Activated CD4-positive, alpha-beta T cell treated with anti-CD3 and anti-CD28 coated beads, Interleukin-2, amount 50 U/mL, for 24 hours (primary cell): Measurements from ENCODE around the gene SPNS3.

ENCODE experiments used
- DNase-seq, 2 donors: peaks; one replicate each; pipeline ENCODE4 v3.0.0-alpha.2; 2020; ENCODE audit warnings: low read depth in 1 of 2, low spot score in 1 of 2

SPNS3 gene, protein sequence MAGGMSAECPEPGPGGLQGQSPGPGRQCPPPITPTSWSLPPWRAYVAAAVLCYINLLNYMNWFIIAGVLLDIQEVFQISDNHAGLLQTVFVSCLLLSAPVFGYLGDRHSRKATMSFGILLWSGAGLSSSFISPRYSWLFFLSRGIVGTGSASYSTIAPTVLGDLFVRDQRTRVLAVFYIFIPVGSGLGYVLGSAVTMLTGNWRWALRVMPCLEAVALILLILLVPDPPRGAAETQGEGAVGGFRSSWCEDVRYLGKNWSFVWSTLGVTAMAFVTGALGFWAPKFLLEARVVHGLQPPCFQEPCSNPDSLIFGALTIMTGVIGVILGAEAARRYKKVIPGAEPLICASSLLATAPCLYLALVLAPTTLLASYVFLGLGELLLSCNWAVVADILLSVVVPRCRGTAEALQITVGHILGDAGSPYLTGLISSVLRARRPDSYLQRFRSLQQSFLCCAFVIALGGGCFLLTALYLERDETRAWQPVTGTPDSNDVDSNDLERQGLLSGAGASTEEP

DNA sequence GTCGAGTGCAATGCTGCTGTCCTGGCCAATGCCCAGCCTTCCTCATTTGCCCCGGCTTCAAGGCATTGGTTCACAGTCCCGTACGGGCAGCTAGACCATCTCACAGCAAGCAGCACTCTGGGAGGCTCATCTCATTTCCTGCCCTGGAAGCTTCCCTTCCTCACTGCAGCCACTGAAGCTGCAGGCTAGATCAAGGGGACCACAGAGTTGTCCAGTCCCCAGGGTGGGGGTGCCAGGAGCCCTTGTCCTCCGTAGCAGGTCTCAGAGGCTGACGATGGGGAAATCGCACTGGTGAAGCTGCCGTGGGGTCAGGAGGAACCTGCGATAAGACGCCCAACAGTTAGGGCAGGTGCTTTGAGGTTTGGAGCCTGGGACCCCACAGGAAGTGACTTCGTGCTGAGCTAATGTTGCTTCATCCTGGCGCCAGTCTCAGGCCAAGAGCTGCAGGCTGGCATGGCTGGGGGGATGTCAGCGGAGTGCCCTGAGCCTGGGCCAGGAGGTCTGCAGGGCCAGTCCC, at the start of gene SPNS3:
Gene SPNS3 (plus strand): TSS at position 426 of the 517 bp plus-strand sequence. CDS start 28 bp downstream, at position 454.
- peak; percentile 11 for DNase-seq

DNA sequence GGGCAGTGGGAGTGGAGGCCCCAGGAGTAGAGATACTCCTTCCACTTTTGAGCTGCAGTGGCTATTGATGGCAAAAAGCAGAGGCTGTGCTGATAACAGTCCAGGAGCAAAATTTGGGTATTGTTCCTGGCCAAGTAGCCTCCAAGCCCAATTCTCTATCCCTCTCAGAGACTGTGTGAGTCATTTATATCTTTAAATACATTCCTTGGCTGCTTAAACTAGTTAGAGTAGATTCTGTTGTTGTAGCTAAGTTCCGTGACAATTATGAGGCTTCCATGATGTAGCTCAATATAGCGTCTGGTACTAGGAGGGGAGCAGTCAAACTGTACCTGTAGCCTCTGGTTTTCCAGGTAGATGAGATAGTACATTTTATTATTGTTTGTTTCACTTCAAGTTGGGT, 47.3 kb upstream of the SPNS3 start:
- no peak for DNase-seq

DNA sequence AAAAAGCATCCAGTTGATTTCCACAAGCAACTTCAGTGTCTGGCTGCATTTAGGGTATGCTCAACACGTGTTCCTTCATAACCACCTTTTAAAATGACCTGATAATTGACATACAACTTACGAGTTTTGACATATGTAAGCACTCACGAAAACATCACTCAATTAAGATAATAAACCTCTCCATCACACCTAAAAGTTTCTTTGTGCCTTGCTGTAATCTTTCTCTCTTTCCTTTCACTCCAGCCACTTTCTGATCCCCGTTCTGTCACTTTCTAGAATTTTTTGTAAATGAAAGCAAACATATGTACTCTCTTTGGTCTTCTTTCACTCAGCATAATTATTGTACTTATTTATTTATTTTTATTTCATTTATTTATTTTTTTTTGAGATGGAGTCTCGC, 46.6 kb upstream of the SPNS3 start:
- no peak for DNase-seq

DNA sequence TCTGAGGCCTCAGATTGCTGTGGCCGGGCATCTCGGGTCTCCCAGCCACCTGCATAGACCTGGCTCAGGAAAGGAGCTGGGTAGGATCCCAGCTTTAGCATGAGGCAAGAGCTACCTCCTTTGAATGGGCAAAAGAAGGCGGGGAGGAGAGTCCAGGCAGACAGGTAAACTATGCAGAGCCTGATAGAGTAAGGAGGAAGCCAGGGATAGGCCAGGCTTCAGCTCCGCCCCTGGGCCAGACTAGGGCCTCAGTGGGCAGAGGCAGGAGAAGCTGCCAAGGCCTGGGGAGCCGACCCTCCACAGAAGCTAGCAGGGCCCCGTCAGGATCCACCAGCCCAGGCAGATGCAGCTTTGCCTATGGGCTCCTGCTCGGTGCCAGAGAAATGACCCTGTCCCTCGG, 44.7 kb upstream of the SPNS3 start:
- DNase-seq: no peak

DNA sequence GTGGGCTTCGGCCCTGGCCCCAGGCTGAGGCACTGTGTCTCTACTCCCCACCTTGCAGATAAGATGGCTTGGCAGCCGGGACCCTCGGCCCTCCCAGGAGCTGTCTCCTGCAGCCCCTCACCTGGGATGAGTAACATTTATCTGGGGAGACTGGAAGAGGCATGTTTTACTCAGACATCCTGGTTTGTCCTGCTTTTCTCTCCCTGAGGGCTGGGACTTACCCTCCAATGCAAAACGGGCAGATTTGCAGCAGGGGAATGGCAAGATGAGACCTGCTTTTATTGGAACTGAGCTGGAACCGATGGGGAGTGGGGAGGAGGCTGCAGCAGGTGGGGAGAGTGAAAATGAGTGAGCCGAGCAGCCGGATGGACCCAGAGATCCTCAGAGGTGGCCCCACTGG, 39.9 kb upstream of the SPNS3 start:
- DNase-seq: no peak

DNA sequence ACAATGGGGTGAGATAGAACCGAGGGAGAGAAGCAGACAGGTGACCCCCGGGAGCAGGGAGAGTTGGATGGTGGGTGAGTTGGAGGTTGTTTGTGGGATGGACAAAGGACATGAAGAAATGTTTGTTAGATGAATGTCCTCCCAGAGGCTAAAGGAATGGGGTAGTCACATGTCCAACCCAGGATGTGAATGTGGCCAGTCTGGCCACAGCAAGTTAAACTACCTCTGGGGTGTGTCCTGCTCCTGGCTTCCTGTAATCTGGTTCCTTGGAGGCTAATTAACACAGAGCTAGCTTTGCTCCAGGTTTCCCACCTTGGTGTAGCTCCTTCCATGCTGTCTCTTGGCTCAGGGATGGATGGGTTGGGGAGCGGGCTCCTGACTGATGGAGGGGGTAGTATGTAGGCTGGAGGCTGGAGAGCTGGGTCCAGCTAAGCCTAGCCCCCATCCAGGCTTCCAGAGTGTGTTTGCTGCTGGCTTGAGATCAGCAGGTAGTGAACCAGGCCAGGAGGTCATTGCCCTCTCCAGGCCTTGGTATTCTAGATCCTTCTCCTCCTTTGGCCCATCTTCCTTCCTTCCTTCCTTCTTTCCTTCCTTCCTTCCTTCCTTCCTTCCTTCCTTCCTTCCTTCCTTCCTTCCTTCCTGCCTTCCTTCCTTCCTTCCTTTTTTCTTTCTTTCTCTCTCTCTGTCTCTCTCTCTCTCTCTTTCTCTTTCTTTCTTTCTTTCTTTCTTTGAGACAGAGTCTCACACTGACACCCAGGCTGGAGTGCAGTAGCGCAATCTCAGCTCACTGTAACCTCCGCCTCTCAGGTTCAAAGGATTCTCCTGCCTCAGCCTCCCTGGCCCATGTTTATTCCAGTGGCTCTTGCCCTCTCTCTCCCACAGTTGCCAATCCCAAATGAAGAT, 39.3 kb upstream of the SPNS3 start:
- DNase-seq: no peak

DNA sequence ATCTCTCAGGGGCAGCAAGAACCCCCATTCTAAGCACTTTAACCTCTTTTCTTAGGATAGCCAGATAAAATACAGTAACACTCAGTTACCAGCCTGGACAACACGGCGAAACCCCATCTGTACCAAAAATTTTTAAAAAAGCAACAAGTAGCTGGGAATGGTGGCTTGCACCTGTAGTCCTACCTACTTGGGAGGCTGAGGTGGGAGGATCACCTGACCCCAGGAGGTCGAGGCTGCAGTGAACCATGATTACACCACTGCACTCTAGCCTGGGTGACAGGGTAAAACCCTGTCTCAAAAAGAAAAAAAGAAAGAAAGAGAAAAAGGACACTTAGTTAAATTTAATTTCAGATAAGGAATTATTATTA, 38.6 kb upstream of the SPNS3 start:
- DNase-seq: no peak

DNA sequence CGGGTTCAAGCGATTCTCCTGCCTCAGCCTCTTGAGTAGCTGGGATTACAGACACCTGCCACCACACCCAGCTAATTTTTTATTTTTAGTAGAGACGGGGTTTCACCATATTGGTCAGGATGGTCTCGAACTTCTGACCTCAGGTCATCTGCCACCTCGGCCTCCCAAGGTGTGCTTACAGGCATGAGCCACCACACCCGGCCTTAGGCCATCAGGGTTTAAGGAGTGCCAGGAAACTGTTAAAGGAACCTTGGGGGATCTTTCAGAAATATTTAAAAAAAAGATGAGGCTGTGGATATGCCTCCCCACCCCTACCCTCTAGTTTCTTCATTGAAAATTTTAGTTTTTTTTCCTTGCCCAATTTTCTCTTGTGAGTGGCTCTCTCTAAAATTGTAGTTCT, 35.9 kb upstream of the SPNS3 start:
- no peak for DNase-seq

DNA sequence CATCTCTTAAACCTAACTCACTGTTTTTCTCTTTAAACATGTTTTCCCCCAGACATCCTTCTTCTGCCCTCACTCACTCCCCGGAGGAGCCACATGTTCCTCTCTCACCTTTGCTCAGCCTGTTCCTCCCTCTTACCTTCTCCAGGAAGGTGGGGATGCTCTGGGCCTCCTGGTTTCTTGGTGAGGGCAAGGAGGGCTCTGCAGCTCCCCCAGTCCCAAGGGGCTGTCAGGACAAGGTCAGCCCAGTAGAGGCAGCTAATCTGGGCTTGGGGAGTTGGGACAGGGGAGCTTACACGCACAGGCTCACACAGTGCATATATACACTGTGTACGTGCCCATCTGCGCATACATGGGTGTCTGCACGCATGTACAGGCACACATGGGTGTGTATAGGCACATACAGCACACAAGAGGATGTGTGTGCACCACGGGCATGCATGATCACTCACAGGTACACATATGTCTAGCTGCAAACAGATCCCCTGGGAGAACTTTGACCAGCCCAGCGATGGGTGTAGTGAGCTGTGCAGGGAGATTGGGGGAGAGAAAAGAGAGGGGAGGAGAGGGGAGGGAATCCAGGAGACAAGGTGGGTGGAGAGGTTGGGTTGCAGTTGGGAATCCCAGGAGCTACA, 28.6 kb upstream of the SPNS3 start:
- no peak for DNase-seq

DNA sequence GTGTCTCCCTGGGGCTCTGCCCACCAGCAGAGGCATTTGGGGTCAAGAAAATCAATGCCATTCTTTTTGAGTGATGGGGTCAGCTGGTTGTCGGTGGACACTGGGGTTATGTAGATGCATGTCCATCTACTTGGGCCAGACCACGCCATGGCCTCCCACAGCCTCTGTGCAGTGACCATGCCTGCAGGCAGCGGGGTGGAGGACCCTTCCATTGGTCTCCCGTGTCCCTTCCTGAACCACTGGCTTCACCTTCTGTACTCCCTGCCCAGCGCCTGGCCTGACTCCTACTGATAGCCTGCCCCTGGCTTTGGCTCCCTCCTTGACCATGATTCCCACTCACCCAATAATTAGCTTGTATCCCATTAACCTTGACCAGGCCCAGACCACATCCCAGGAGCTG, 28.0 kb upstream of the SPNS3 start:
- no peak for DNase-seq

DNA sequence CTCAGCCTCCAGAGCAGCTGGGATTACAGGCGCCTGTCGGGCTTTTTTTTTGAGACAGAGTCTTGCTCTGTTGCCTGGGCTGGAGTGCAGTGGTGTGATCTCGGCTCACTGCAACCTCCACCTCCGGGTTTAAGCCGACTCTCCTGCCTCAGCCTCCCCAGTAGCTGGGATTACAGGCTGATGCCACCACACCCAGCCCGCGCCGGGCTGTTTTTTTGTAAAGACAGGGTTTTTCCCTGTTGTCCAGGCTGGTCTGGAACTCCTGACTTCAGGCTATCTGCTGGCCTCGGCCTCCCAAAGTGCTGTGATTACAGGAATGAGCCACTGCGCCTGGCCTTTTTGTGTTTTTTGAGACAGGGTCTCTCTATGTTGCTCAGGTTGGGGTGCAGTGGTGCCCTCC, 27.4 kb upstream of the SPNS3 start:
- DNase-seq: no peak

DNA sequence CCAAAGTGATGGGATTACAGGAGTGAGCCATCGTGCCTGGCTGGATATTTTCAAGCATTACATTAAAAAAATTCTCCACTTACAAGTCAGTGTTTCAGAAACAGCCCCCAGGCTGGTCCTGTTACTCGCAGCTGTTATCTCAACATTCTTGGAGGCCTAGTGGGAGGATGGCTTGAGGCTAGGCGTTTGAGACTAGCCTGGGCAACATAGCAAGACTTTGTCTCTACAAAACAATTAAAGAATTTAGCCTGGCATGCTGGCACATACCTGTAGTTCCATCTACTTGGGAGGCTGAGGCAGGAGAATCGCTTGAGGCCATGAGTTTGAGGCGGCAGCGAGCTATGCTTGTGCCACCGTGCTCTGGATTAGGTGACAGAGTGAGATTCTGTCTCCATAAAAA, 26.5 kb upstream of the SPNS3 start:
- DNase-seq: no peak

DNA sequence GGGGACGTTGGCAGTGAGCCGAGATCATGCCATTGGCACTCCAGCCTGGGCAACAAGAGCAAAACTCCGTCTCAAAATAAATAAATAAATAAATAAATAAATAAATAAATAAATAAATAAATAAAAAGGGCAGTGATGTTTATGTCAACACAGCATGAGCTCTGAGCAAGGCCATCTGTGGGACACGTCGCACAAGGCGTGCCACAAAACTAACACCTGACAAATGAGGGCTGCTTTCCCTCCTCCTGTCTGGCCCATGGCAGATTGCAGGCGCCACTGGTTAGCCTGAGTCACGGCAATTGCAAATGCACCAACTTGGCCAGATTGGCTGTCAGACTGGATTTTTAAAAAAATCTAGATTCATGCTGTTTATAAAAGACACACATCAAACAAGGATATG, 25.9 kb upstream of the SPNS3 start:
- DNase-seq: no peak

DNA sequence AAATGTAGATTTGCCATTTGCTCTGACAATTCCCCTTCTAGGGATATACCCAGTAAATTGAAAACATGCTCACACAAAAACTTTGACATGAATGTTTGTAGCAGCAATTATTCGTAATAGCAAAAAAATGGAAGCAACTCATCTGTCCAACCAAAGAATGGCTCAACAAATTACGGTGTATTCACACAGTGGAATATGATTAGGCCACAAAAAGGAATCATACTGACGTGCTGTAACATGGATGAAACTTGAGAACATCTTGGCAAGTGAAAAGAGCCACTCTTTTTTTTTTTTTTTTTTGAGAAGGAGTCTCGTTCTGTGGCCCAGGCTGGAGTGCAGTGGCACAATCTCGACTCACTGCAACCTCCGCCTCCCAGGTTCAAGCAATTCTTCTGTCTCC, 24.1 kb upstream of the SPNS3 start:
- no peak for DNase-seq

DNA sequence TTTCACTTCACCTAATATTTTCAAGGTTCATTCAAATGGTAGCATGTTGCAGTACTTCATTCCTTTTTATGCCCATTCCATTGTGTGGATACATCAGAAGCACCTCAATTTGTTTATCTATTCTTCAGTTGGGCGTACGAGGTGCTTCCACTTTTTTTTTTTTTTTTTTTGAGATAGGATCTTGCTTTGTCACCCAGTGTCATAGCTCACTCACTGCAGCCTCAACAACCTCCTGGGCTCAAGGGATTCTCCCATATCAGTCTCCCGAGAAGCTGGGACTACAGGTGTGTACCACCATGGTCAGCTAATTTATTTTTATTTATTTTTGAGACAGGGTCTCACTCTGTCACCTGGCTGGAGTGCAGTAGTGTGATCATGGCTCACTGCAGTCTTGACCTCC, 22.5 kb upstream of the SPNS3 start:
- no peak for DNase-seq

DNA sequence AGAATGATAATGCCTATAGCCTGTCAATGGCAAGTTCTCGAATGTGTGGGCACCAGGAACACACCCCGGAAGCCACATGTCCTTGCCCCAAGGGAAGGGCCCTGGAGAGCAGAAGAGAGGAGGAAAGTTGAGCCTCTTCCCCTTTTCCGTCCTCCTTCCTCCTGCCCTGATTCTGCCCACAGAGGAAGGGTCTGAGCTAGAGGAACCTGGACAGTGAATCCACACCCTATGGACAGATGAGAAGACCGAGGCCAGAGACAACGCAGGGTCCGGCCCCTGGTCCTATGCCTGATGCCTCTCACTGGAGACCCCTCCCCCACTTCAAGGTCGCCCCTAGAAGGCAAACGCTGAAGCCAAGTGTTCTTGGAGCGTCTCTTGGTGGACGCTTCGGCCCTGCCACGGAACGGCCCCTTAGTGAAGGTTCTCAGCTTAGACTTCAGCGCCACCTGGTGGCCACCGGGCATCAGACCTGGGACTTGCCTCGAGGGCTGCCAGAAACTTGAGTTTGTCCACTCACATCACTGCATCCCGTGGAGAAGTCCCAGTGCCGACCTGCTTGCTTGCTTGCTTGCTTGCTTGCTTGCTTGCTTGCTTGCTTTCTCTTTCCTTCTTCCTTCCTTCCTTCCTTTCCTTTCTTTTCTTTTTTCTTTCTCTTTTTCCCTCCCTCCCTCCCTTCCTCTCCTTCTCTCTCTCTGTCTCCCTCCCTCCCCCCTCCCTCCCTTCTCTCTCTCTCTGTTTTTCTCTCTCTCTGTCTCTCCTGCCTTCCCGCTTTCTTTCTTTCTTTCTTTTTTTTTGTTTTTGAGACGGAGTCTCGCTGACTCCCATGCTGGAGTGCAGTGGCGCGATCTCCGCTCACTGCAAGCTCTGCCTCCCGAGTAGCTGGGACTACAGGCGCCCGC, 20.6 kb upstream of the SPNS3 start:
- DNase-seq: peak; percentile 88 to 93

DNA sequence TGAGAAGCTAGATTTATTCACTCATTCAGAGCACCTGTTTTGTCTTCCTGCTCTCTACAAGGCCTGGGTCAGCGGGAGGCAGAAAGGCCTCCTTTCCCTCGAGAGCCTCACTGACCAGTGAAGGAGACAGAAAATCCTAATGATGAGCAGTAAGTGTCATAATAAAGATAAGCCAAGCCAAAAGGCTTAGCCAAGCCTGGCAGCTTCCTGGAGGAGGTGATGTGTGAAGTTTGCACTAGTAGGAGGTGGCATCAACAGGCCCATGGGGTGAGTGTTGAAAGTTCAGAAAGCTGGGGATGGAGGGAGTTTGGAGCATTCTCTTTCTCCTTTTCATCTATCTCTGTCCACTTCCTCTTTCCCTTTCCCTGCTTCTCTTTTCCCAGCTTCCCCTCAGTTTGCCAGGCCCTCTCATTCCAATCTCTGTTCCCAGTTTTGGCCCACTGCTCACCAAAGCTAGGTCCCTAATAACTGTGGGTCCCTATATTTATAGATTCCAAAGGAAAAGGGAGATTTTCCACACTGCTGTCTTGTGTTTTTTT, 16.5 kb upstream of the SPNS3 start:
- no peak for DNase-seq

DNA sequence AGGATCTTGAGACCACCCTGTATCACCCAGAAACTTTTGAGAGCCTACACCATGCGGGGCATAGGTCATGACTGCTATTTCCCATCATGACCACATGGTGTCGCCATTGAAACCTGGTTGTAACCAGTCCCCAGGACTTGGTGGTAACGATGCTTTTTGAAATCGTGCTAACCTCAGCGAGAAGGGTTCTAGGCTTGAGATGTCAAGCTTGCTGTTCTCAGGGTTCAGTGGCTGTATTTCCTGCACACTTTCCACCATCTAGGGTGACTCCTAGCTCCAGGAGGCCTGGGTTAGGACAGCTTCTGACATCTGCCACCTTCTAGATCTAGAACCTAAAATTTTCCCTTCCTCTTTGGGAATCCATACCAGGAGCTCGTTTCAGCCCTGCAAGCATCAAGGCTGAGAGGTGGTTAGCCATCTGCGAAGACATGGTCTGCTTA, 13.0 kb upstream of the SPNS3 start:
- peak; percentile 14 to 67 for DNase-seq

DNA sequence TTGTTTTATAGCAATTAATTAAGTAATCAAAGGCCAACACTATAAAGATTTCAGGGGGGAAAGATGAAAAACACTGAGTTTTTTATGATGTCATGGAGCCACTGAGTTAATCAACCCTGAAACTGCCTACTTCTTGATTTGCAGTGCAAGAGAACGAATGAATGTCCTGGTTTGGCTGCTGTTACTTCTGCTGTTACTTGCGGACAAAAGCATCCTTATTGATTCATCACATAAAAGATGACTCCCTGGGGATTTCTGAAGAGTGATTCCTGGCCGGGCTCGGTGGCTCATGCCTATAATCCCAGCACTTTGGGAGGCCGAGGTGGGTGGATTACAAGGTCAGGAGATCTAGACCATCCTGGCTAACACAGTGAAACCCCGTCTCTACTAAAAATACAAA, 10.9 kb upstream of the SPNS3 start:
- no peak for DNase-seq

DNA sequence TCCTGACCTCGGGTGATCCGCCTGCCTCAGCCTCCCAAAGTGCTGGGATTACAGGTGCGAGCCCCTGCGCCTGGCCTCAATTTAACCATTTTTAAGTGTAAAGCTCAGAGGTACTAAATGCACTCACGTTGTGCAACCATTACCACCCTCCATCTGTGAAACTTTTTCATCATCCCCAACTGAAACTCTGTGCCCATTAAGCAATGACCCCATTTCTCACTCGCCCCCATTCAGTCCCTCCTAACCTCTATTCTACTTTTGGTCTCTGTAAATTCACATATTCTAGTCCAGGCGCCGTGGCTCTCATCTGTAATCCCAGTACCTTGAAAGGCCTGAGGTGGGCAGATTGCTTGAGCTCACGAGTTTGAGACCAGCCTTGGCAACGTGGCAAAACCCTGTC, 8.3 kb upstream of the SPNS3 start:
- DNase-seq: no peak
